Rectal smooth muscle tissue (tissue), 1 donor: ENCODE results near the gene NUP214.
A peak's percentile ranks its signal among the peaks of the same experiment; 100 is the strongest.
"Not testable (repeated sequence)": the region's sequence is repeated elsewhere in the genome, so short reads cannot be mapped to it uniquely, and the experiment has no call there.

ENCODE experiments used
- H3K27ac ChIP-seq: one replicate; pipeline ENCODE4 v1.7.0; 2013; ENCODE audit warnings: low read depth, low read length, inconsistent platforms
- H3K27me3 ChIP-seq: one replicate; pipeline ENCODE4 v1.7.0; 2013; ENCODE audit warnings: low read length; ENCODE audit not compliant: control insufficient read depth, insufficient read depth
- H3K36me3 ChIP-seq: one replicate; pipeline ENCODE4 v1.7.0; 2013; ENCODE audit warnings: low read length; ENCODE audit not compliant: control insufficient read depth, insufficient read depth
- H3K4me1 ChIP-seq: one replicate; pipeline ENCODE4 v1.7.0; 2013; ENCODE audit warnings: low read length; ENCODE audit not compliant: control insufficient read depth, insufficient read depth
- H3K4me3 ChIP-seq: one replicate; pipeline ENCODE4 v1.7.0; 2013; ENCODE audit warnings: low read length
- H3K9ac ChIP-seq: one replicate; pipeline ENCODE4 v1.7.0; 2013; ENCODE audit warnings: low read length

NUP214 gene

GRCh38 chr9:131114084-131114535 lies 11.3 kb upstream of the NUP214 start:
- Histone ChIP-seq H3K4me3 (no peak overlapping the region), H3K9ac (no peak overlapping the region), H3K27me3 (no peaks in the 10 kb centered on the region), H3K36me3 (no peaks in the 10 kb centered on the region), H3K27ac (no peak overlapping the region), H3K4me1 (no peaks in the 10 kb centered on the region)

- H3K36me3 ChIP-seq, H3K9ac ChIP-seq, H3K4me3 ChIP-seq, H3K4me1 ChIP-seq, H3K27me3 ChIP-seq, H3K27ac ChIP-seq: not testable (repeated sequence)
These were observed 10.0 kb upstream of the NUP214 start for GRCh38 chr9:131115360-131115742.

GRCh38 chr9:131116281-131117120 lies 8.9 kb upstream of the NUP214 start:
- H3K9ac ChIP-seq = no peak overlapping the region
- H3K27ac ChIP-seq = no peak overlapping the region
- no peaks in the 10 kb centered on the region for H3K4me1 ChIP-seq
- H3K4me3 ChIP-seq = no peak overlapping the region
- H3K36me3 ChIP-seq = no peaks in the 10 kb centered on the region
- no peaks in the 10 kb centered on the region for H3K27me3 ChIP-seq

GRCh38 chr9:131117121-131117761 lies 8.1 kb upstream of the NUP214 start:
- H3K27ac ChIP-seq = no peak overlapping the region
- no peak overlapping the region for H3K9ac ChIP-seq
- H3K4me3 ChIP-seq = no peak overlapping the region

GRCh38 chr9:131117762-131118145 lies 7.6 kb upstream of the NUP214 start:
- H3K4me3 ChIP-seq = no peak overlapping the region
- H3K9ac ChIP-seq = no peak overlapping the region
- H3K27me3 ChIP-seq = no peaks in the 10 kb centered on the region
- H3K27ac ChIP-seq = no peak overlapping the region
- no peaks in the 10 kb centered on the region for H3K36me3 ChIP-seq
- no peaks in the 10 kb centered on the region for H3K4me1 ChIP-seq

More at GRCh38 chr9:131117121-131117761, 8.1 kb upstream of the NUP214 start:
- H3K27me3 ChIP-seq = no peaks in the 10 kb centered on the region
- H3K4me1 ChIP-seq = no peaks in the 10 kb centered on the region
- H3K36me3 ChIP-seq = no peaks in the 10 kb centered on the region

- Histone ChIP-seq H3K27me3 (no peaks in the 10 kb centered on the region), H3K36me3 (no peaks in the 10 kb centered on the region), H3K27ac (no peak overlapping the region), H3K9ac (no peak overlapping the region), H3K4me1 (no peaks in the 10 kb centered on the region), H3K4me3 (no peak overlapping the region)
These were observed 5.8 kb upstream of the NUP214 start for GRCh38 chr9:131119600-131119999.

GRCh38 chr9:131120620-131121228 lies 4.7 kb upstream of the NUP214 start:
- no peaks in the 10 kb centered on the region for H3K27me3 ChIP-seq
- H3K27ac ChIP-seq = no peak overlapping the region
- H3K9ac ChIP-seq = no peak overlapping the region
- H3K4me1 ChIP-seq = no peaks in the 10 kb centered on the region
- H3K36me3 ChIP-seq = no peaks in the 10 kb centered on the region
- no peak overlapping the region for H3K4me3 ChIP-seq

- Histone ChIP-seq H3K36me3 (no peaks in the 10 kb centered on the region), H3K4me3 (no peak overlapping the region), H3K9ac (no peak overlapping the region), H3K27me3 (no peaks in the 10 kb centered on the region), H3K27ac (no peak overlapping the region), H3K4me1 (peaks cover 3% of the 10 kb centered on the region)
These were observed 4.0 kb upstream of the NUP214 start for GRCh38 chr9:131121346-131121745.

GRCh38 chr9:131122158-131122557 lies 3.2 kb upstream of the NUP214 start:
- H3K9ac ChIP-seq = no peak overlapping the region
- no peaks in the 10 kb centered on the region for H3K27me3 ChIP-seq
- no peak overlapping the region for H3K27ac ChIP-seq
- H3K4me3 ChIP-seq = no peak overlapping the region
- H3K4me1 ChIP-seq = peaks cover 3% of the 10 kb centered on the region
- H3K36me3 ChIP-seq = no peaks in the 10 kb centered on the region

- H3K27ac ChIP-seq = peak overlapping the region; percentile 76
- peaks cover 3% of the 10 kb centered on the region for H3K4me1 ChIP-seq
- H3K9ac ChIP-seq = peak overlapping the region; percentile 25
- H3K36me3 ChIP-seq = peaks cover 3% of the 10 kb centered on the region
- no peaks in the 10 kb centered on the region for H3K27me3 ChIP-seq
- peak overlapping the region; percentile 62 for H3K4me3 ChIP-seq
These were observed 423 bp upstream of the NUP214 start for GRCh38 chr9:131125038-131125287.

- Histone ChIP-seq H3K27ac (peak overlapping the region; percentile 80), H3K9ac (peak overlapping the region; percentile 92), H3K27me3 (no peaks in the 10 kb centered on the region), H3K36me3 (peaks cover 3% of the 10 kb centered on the region), H3K4me3 (peak overlapping the region; percentile 97), H3K4me1 (peaks cover 3% of the 10 kb centered on the region)
These were observed 657 bp downstream of the NUP214 start for GRCh38 chr9:131126059-131126426.

- Histone ChIP-seq H3K4me1 (peaks cover 3% of the 10 kb centered on the region), H3K4me3 (no peak overlapping the region), H3K27me3 (no peaks in the 10 kb centered on the region), H3K9ac (no peak overlapping the region), H3K36me3 (peaks cover 18% of the 10 kb centered on the region), H3K27ac (no peak overlapping the region)
These were observed 3.8 kb downstream of the NUP214 start for GRCh38 chr9:131129183-131129582.
